ENCODE results near the gene TOX2. TPM values are rescaled to one million over a fixed set of nuclear protein-coding genes. Genes with fewer than 3 reads are reported as not detected.

The TOX2 gene
- polyA plus RNA-seq, 1 donor: 4.1 TPM

DNA sequence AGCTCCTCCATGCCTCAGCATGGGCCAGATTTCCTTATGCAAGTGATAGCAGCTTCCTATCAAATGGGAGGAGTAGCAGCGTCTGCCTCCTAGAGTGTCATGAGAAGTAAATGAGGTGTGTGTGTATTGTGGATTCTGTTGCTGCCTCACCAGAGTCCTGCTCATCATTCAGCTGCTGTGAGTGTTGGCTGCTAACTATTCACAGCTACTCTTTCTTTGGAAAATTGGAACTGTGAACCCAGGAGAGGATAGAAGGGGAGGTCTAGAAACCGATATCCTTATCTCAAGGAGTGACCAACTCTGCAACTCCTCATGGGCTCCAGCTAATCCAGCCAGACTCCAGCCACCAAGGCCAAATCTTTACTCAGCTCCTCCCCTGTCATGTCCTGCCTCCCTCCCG is 63.3 kb downstream of the TOX2 start:
- DNase-seq: no peak

DNA sequence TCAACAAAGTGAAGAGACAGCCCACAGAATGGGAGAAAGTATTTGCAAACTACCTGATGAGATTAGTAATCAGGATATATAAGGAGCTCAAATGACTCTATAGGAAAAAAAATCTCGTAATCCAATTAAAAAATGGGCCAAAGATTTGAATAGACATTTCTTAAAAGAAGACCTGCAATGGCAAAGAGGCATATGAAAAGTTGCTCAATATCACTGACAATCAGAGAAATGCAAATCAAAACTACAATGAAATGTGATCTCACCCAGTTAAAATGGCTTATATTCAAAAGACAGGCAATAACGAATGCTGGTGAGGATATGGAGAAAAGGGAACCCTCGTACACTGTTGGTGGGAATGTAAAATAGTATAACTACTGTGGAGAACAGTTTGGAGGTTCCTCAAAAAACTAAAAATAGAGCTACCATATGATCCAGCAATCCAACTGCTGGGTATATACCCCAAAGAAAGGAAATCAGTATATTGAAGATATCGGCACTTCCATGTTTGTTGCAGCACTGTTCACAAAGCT is 65.0 kb downstream of the TOX2 start:
- DNase-seq: no peak

DNA sequence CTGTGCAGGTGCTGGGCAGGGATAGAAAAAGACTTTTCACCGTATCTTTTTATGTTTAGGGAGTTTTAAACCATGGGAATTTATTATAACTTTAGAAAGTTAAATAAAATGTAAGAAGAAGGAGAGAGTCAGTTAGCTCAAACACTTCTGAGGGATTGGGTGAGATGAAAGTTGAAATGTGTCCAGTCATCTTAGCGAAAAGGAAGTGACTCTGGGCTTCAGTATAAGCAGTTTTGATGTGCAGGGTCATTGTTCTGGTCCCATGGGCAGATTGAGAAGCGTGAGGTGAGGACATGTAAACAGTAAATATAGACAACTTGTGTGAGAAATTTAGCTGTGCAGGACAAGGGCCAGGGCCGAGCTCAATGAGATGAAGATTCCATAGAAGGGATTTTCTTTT is 66.9 kb downstream of the TOX2 start:
- no peak for DNase-seq

DNA sequence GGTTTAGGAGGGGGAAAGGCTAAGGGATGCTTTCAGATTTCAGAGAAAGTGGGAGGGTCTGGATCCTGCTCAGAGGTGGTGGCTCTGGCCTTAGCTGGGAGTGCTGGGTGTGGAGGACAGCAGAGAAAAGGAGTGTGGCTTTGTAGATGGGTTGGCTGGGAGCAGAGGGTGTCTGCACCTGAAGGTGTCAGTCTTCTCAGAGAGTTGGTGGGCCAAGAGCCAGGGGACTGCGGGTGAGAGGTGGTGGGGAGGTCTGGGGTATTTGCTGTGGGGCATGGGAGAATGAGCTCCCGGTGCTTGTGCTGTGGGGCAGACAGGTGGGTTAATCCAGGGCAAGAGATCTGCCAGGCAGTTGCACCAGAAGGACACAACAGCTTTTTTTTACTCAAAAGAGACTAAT is 67.4 kb downstream of the TOX2 start:
- DNase-seq: no peak

DNA sequence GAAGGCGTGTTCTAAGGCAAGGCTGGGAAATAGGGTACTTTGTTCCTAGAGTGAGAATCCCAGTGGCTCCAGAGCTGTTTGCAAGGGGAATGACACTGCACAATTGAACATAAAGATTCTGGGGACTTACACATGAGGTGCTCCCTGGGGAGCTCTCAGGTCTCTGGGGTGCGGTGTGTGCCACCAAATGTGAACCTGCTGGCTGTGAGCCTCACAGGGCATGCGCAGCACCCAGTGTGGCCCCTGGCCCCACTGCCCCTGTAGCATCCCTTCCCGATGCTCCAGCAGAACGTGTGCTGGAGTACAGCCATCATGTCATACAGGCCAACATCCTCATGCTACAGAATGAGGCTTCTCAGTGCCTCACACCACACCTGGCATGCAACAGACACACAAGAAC is 68.2 kb downstream of the TOX2 start:
- DNase-seq: no peak

DNA sequence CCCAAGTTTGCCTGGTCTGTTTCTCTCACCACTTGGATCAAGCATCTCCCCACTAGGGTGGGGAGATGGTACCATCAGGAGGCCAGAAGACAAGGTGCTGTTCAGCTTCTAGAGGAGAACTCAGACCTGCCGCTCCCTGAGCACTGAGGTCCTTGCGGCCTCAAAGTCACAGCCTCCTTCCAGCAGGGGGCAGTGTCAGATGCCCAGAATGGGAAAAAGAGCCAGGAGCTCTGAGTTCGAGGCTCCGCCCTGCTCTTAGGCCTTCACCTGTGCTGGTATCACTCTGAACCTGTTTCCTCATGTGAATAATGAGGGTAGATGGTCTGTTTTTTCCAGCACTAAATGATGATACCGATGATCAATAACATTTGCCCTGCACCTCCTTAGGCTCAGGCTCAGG is 68.7 kb downstream of the TOX2 start:
- no peak for DNase-seq

DNA sequence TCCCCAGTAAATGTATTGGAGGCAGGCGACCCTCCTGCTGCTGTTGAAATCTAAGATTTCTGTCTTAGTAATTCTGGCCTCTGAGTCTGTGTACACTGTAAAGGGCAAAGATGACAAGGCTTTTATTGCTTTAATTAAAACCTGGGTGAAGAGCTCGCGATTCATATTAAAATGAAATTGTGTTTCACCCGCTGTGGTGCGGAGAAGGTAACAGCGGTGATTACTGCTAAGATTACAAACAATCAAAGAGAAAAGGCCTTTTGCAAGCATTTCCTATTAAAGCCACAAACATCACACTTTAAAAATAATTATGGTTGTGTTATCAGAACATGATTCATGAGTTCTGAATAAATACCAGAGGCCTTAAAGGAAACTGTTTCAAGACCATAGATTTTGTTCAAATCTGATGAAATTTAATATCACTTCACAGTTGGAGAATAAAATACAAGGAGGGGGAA is 69.3 kb downstream of the TOX2 start:
- DNase-seq: no peak

DNA sequence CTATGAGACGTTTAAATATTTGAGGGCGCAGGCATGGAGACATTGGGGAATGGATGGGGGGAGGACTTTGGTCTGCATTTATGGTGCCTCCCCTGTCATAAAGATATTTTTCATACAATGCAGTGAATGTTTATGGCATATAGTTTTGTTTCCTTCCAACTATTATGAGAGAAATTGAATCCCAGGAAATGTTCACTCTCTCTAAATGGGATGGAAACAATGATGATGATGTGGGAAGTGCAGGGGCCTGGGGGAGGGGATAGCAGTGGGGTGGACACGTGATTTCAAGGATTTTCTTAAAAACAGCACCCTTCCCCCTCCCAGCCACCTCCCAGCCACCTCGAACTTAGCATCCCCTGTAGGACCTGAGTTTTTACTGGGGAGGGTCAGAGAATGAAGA is 69.9 kb downstream of the TOX2 start:
- no peak for DNase-seq

DNA sequence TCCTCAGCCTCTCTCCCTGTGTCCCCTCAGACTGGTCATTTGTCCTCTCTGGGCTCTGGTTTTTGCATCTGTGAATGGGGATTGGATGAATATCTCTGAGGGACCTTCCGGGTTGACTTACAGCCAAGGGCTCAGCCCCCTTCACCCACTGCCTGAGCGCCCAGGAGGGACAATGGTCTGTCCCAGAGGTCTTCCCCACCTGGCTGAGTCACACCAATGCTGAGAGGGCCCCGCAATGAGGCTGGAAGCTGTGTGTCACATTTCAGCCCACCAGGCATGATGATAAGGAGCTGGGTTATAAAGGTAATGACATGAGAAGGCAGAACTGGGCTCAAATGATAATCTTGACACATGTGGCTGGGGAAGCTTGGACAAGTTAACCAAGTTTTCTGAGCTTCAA is 70.5 kb downstream of the TOX2 start:
- no peak for DNase-seq

DNA sequence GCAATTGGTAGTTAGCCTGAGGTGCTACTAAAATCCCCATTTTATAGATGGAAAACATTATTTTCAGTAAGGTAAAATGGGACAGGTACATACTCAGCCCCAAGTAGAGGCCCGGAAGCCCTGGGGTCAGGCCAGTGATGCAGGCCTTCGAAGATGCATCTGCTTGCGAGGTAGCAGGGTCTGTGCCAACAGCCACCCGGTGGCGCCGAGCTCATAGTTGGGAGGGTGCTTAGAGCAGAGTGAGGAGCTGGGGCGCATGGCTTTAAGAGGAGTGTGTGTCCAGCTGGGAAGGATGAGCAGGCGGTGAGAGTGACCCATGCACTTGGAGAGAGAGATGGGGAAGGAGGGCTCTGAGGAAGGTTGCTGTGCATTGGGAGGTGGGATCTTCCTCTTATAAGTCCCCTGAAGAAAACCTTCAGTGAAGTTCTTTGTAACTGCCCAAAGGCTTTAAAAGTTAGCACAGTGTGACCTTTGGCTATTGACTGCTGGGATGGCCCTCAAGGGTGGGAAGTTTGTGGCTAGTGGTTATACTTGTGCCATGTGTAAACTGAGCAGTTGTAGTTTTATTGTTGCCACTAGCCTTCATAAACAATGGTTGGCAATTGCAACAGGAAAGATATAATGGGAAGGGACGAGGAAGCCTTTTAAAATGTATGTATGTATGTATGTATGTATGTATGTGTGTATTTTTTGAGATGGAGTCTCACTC is 71.1 kb downstream of the TOX2 start:
- DNase-seq: no peak

DNA sequence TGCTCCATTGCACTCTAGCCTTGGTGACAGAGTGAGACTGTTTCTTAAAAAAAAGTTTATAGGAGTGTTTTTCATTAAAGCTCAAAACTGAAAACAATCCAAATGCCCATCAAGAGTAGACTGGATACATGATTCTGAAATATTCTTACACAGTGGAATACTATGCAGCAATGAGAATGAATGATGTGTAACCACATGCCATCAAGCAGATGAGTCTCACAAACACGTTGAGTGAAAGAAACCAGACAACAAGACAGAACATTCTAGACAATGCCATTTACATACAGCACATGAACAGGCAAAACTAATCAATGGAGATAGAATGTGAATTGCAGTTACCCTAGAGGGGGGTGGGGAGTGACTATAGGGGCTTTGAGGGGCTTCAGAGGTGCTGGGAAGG is 72.4 kb downstream of the TOX2 start:
- DNase-seq: no peak

DNA sequence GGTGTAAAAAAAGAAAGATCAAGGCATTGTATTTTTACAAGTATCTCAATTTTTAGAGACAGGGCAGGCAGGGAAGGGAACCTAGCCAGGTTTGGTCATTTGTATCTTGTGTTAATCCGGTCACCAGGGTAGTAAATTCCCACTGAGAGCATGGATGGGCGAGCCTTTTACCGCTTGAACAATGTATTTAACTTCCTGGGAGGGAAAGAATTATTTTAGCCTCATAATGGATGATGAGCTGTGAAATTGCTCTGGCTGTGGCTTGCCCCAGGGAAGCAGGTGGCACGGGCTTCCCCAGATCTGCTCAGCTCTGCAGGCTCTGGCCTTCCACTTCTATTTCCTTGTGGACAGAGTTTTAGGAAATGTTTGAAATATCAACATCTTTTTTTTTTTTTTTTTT is 72.9 kb downstream of the TOX2 start:
- no peak for DNase-seq

DNA sequence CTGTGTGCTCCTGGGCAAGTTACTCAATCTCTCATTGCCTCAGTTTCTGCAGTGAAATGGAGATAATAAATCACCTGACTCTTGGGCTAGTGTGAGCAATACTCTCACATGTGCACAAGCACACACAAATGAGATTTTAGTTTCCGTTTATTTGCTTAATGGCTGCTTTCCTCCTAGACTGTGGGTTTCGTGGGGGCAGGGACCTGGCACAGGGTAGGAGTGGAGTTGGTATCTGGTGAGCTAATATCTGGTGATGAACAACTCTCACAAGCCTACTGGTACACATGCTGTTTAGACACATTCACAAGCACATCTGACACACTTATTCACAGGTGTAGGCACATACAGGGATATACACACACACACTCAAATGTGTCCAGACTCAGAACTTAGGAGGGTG is 73.8 kb downstream of the TOX2 start:
- no peak for DNase-seq

DNA sequence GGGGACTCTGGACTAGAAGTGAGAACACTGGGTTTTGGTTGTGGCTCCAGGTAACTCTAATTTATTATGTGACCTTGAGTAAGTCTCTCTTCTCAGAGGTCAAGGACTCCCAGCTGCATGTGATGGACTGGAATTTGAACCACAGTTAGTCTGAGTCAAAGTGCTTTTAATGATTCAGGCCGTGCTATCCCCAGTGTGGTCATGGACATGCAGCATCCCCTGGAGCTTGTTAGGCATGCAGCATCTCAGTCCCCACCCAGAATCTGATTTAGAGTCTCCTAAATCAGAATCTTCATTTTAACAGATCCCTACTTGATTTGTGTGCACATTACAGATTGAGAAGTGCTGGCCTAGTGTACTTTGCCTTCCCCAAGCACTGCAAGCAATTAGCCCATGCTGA is 74.2 kb downstream of the TOX2 start:
- no peak for DNase-seq

DNA sequence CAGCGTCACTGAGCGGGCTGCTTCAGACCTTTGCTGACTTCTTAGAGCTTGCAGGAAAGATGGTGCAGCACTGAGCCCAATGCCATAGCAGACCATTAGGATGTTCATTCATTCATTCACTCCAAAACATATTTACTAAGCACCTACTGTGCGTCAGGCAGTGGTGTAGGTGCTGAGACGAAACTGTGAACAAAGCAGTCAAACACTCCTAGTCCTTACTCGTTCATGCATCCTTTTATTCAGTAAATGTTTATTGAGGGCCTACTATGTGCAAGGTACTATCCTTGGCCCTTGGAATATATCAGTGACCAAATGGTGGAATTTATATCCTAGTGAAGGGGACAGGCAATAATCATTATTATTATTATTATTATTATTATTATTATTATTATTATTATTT is 76.6 kb downstream of the TOX2 start:
- no peak for DNase-seq

DNA sequence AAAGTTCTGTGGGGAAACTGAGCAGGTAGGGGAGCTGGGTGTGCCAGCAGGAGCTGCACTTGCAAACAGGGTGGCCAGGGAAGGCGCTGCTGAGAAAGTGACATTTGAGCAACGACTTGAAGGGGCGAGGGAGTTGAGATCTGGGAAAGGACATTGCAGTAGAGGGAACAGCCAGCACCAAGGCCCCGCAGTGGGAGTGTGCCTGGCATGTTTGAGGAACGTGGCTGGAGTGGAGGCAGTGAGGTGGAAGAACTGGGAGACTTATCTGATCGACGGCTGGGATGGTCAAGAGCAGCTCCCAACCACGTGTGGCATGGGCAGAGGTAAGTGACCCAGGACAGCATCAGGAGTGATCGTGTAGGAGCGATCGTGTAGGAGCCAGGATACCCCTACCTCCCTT is 77.3 kb downstream of the TOX2 start:
- no peak for DNase-seq

DNA sequence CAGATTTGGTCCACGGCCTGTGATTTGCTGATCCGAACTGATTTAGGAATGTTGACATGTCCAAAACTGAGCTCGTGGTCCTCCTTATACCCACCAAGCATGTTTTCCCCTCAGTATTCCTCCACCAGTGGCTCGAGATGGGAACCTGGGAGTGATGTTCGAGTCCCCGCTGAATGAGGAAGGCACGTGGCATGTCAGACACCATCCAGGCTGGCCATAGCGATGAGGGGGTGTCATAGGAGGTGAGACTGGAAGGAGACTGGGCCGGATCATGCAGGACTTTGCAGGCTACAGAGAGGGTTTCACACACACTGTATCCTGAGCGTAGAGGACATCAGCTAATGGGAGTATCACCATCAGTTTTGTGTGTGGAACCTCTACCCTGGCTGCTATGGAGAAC is 78.2 kb downstream of the TOX2 start:
- no peak for DNase-seq

DNA sequence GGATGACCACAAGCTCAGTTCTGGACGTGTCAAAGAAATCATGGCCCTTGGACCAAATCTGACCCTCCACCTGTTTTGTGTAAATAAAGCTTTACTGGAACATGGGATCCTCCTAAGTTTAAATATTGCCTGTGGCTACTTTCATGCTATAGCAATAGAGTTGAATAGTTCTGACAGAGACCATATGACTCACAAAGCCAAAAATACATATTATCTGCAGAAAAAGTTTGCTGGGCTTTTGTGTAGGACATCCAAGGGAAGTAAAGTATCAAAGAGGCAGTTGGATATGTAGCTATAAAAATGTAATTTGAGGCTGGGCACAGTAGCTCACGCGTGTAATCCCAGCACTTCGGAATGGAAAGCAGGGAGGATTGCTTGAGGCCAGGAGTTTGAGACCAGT is 78.9 kb downstream of the TOX2 start:
- DNase-seq: no peak

DNA sequence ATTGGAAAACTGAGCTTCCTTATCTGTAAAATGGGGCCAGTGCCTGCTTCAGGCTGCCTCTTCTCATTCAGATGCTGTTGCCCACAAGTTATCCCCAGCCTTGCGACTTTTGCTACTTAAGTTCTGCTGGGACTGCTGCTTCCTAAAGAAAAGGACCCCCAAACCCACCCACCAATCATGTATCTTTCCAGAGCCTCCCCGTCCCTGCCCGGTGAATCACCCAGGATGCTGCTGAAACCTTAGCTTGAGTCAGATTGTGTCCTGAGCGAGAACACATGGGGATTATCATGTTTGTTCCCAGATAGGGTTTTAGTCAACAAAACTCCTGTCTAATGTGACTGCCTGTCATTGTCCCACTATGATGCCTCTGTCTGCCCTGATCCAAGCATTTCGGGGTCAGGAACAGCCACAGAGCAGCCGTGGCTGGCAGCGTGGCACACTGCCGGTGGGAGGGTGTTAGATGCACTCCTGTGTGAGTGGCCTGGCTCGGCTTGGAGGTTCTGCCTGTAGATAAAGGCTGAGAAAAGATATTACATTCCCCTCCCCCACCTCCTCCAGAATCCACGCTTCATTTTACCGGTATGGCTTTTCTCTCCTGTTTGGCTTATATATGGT is 79.9 kb downstream of the TOX2 start:
- no peak for DNase-seq

DNA sequence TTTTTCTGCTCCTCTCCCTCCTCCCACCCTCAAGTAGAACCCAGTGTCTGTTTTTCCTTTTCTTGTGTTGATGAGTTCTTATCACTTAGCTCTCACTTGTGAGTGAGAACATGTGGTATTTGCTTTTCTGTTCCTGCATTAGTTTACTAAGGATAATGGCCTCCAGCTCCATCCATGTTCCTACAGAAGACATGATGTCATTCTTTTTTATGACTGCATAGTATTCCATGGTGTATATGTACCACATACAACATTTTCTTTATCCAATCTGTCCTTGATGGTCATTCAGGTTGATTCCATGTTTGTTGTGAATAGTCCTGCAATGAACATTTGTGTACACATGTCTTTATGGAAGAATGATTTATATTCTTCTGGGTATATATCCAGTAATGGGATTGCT is 81.0 kb downstream of the TOX2 start:
- DNase-seq: no peak

DNA sequence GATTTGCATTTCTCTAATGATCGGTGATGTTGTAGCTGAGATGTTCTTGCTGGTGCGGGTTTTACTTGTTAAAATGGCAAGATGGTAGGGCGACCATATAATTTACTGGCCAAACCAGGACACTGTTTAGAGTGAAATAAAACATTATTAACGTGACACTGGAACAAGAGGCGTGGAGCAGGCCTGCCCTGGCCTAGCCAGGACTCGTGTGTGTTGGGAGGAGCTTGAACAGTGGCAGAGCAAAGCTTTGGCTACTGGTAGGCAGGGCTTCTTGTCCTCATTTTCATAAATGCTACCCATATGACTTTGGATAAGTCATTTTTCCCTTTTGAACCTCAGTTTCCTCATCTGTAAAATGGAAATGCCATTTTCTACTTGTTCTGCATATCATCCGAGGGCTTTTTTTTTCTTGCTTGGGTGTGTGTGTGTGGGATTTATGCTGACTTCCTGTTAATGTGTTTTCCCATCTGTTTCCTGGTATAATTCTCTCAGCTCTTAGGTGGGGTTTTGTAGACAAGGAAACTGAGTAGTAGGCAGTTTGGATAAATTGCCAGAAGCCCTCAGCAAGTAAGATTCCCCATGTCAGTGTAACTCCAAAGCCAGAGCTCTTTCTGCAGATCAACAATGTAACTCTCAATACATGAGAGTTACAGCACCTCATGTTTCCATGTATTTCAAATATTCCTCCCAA is 81.7 kb downstream of the TOX2 start:
- DNase-seq: no peak

DNA sequence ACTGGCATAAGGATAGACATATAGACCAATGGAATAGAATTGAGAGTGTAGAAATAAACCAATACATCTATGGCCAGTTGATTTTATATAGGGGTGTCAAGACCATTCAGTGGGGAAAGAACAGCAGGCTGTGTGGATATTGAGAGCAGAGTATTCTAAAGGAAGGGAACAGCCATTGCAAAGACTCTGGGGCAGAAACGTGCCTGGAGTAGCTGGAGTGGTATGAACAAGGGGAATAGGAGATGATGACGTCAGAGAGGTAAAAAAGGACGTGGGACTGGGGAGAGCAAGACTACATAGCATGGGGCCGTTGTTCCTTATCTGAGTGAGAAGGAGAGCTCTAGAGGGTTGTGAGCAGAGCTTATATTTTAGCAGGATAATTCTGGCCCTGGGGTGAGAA is 85.2 kb downstream of the TOX2 start:
- DNase-seq: no peak

DNA sequence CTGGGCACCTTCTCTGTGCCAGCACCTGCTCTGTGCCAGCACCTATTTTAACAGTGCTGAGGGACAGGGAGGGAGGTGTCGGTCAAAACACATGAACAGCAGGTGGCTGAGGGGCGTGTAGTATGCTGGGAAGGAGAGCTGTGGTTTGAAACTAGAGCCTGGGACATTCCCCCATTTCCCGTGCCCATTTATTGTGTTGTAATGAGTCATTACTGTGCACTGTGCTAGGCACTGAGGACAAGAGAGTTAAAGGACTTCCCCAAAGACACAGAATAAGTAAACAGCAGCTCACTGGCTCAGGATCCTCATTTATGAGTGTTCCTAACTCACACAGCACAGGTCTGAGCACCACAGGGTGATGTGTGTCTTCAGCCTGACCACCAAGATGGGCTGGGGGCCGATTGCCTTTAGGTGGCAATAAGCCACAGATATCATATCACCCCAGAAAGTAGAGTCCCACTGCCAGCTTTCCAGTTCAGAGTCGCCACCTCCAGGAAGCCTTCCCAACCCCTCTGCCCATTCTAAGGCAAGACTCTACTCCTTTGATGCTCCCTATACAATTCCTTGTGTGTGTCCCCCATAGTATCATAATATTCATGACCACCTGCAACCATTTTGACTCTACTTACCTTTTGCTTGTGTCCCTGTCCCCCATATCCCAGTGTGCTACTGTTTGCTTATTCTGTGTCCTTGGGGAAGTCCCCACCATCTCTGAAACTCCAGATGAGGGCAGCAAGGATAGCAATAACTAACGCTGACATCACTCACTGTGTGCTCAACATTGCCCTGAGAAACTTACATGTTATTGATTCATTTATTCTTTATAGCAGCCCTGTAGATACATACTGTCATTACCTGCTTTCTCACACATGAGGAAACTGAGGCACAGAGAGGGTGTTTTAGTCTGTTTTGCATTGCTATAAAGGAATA is 87.3 kb downstream of the TOX2 start:
- no peak for DNase-seq
